H1 (cell line): ENCODE data around the gene NRP2. TPM values are rescaled to one million over a fixed set of nuclear protein-coding genes. Genes with fewer than 3 reads are reported as not detected.

Source experiments
- CTCF ChIA-PET: fragments of 300-600 bp; sonication (Branson Sonifier 250); formaldehyde crosslinking; loops from one replicate; lab custom pipeline; 2021; ENCODE audit not compliant: partially characterized antibody; lab: Charles Lee
- POLR2A ChIA-PET: fragments of 300-600 bp; sonication (Branson Sonifier 250); formaldehyde crosslinking; loops from one replicate; lab custom pipeline; 2021; ENCODE audit warnings: inconsistent platforms; ENCODE audit not compliant: partially characterized antibody; lab: Charles Lee
- DNase-seq, 2 experiments: peaks; one replicate each; pipeline versions ENCODE4 v3.0.0 to v3.0.0-alpha.2; 2010 to 2022; ENCODE audit warnings: low spot score in 2 of 2, low read depth in 1 of 2, mixed read lengths in 1 of 2
- FAIRE-seq: peaks from 2 replicates; lab custom pipeline; 2011; peaks lifted over from hg19 to GRCh38; lab: Jason Lieb, UNC
- H2AFZ ChIP-seq: 2 replicates; pipeline ENCODE4 v1.8.1; 2012; ENCODE audit warnings: low read length, inconsistent platforms
- H2AK5ac ChIP-seq: 2 replicates; pipeline ENCODE4 v1.6.1; 2013; ENCODE audit warnings: low read depth, low read length
- H2BK120ac ChIP-seq: replicated peaks from 2 replicates; pipeline ENCODE3; 2013; ENCODE audit warnings: low read depth, low read length, inconsistent platforms
- H2BK12ac ChIP-seq: 2 replicates; pipeline ENCODE4 v1.6.1; 2013; ENCODE audit warnings: low read depth, low read length
- H2BK15ac ChIP-seq: 2 replicates; pipeline ENCODE4 v1.6.1; 2013; ENCODE audit warnings: low read length
- H2BK20ac ChIP-seq: 2 replicates; pipeline ENCODE4 v1.6.1; 2013; ENCODE audit warnings: low read length
- H2BK5ac ChIP-seq: 2 replicates; pipeline ENCODE4 v1.6.1; 2013; ENCODE audit warnings: low read depth, low read length
- H3K14ac ChIP-seq: 2 replicates; pipeline ENCODE4 v1.6.1; 2013; ENCODE audit warnings: inconsistent platforms; ENCODE audit not compliant: insufficient read length
- H3K18ac ChIP-seq: 2 replicates; pipeline ENCODE4 v1.6.1; 2013; ENCODE audit warnings: low read length; ENCODE audit errors: extremely low read depth
- H3K23ac ChIP-seq: 2 replicates; pipeline ENCODE4 v1.6.1; 2013; ENCODE audit warnings: inconsistent platforms; ENCODE audit not compliant: insufficient read length
- H3K23me2 ChIP-seq: 2 replicates; pipeline ENCODE4 v1.6.1; 2013; ENCODE audit warnings: low read depth, low read length
- H3K27ac ChIP-seq: 2 replicates; pipeline ENCODE4 v1.6.1; 2011; ENCODE audit warnings: low read depth, low read length, inconsistent platforms
- H3K27me3 ChIP-seq, 4 experiments: replicated peaks in 1 of 4; 1 replicate in 1 of 4; 2 replicates in 3 of 4; pipeline versions ENCODE4 v1.6.1 to v1.8.1; 2011 to 2013; ENCODE audit warnings: low read length in 3 of 4, mild to moderate bottlenecking in 3 of 4, inconsistent platforms in 2 of 4, mixed read lengths in 2 of 4, moderate library complexity in 1 of 4; ENCODE audit not compliant: control insufficient read depth in 3 of 4, insufficient read depth in 3 of 4; ENCODE audit errors: extremely low read depth in 1 of 4
- H3K36me3 ChIP-seq, 4 experiments: 2 replicates each; pipeline versions ENCODE4 v1.6.1 to v1.8.1; 2011 to 2013; ENCODE audit warnings: mild to moderate bottlenecking in 4 of 4, low read length in 3 of 4, moderate library complexity in 2 of 4, control low read depth in 1 of 4, inconsistent platforms in 1 of 4; ENCODE audit not compliant: insufficient read depth in 4 of 4, control insufficient read depth in 2 of 4
- H3K4ac ChIP-seq: replicated peaks from 2 replicates; pipeline ENCODE3; 2013; ENCODE audit warnings: low read length, low read depth, mixed read lengths, inconsistent platforms; ENCODE audit not compliant: insufficient read length
- H3K4me1 ChIP-seq, 4 experiments: replicated peaks in 1 of 4; 1 replicate in 1 of 4; 2 replicates in 3 of 4; pipeline versions ENCODE4 v1.6.1 to v1.8.1; 2011 to 2013; ENCODE audit warnings: low read length in 3 of 4, inconsistent platforms in 2 of 4, mixed read lengths in 1 of 4; ENCODE audit not compliant: insufficient read depth in 4 of 4, control insufficient read depth in 3 of 4
- H3K4me2 ChIP-seq, 2 experiments: 2 replicates each; pipeline versions ENCODE4 v1.6.1 to v1.8.1; 2011 to 2013; ENCODE audit warnings: low read depth in 2 of 2, low read length in 2 of 2, control low read depth in 1 of 2, inconsistent platforms in 1 of 2, mild to moderate bottlenecking in 1 of 2; ENCODE audit not compliant: insufficient read depth in 1 of 2
- H3K4me3 ChIP-seq, 4 experiments: fragments of 200-600, 300-600 bp in 1 of 4; sonication (generic), shearing (Covaris generic), sonication (Bioruptor Twin) in 1 of 4; 2 replicates each; pipeline versions ENCODE4 v1.5.1 to v1.8.1; 2011 to 2016; ENCODE audit warnings: low read length in 4 of 4, low read depth in 3 of 4, control low read depth in 2 of 4, inconsistent platforms in 2 of 4, mild to moderate bottlenecking in 2 of 4, mixed read lengths in 1 of 4, moderate library complexity in 1 of 4; ENCODE audit not compliant: insufficient read depth in 2 of 4; ENCODE audit errors: extremely low read depth in 1 of 4
- H3K56ac ChIP-seq: replicated peaks from 2 replicates; pipeline ENCODE3; 2013; ENCODE audit warnings: low read depth, mild to moderate bottlenecking, mixed read lengths, low read length, inconsistent platforms; ENCODE audit not compliant: insufficient read length
- H3K79me1 ChIP-seq: 2 replicates; pipeline ENCODE4 v1.6.1; 2013; ENCODE audit warnings: low read depth, low read length, control low read depth
- H3K79me2 ChIP-seq, 2 experiments: 2 replicates each; pipeline versions ENCODE4 v1.6.1 to v1.8.1; 2012 to 2013; ENCODE audit warnings: low read length in 2 of 2, mild to moderate bottlenecking in 2 of 2, inconsistent platforms in 1 of 2; ENCODE audit not compliant: insufficient read depth in 2 of 2, control insufficient read depth in 1 of 2
- H3K9ac ChIP-seq, 4 experiments: replicated peaks in 1 of 4; 1 replicate in 1 of 4; 2 replicates in 3 of 4; pipeline versions ENCODE4 v1.6.1 to v1.8.1; 2011 to 2013; ENCODE audit warnings: low read depth in 3 of 4, low read length in 3 of 4, control low read depth in 2 of 4, mild to moderate bottlenecking in 2 of 4, moderate library complexity in 2 of 4, inconsistent platforms in 1 of 4; ENCODE audit errors: extremely low read depth in 1 of 4
- H3K9me3 ChIP-seq, 2 experiments: 2 replicates each; pipeline versions ENCODE4 v1.6.1 to v1.8.1; 2012 to 2013; ENCODE audit warnings: mild to moderate bottlenecking in 2 of 2, moderate library complexity in 2 of 2, control low read depth in 1 of 2, inconsistent platforms in 1 of 2, low read depth in 1 of 2, low read length in 1 of 2, mixed read lengths in 1 of 2; ENCODE audit not compliant: insufficient read depth in 2 of 2
- H4K20me1 ChIP-seq, 2 experiments: replicated peaks in 1 of 2; 2 replicates each; pipeline versions ENCODE3 to v1.8.1; 2011 to 2013; ENCODE audit warnings: inconsistent platforms in 2 of 2, low read length in 2 of 2, mild to moderate bottlenecking in 1 of 2; ENCODE audit not compliant: insufficient read depth in 2 of 2, control insufficient read depth in 1 of 2
- H4K5ac ChIP-seq: 2 replicates; pipeline ENCODE4 v1.6.1; 2013; ENCODE audit warnings: low read length, low read depth, mixed read lengths, inconsistent platforms; ENCODE audit not compliant: insufficient read length
- H4K8ac ChIP-seq: 2 replicates; pipeline ENCODE4 v1.8.0; 2013; ENCODE audit warnings: mild to moderate bottlenecking, moderate library complexity, low read length, inconsistent platforms; ENCODE audit not compliant: insufficient read depth; ENCODE audit errors: extremely low read depth
- H4K91ac ChIP-seq: replicated peaks from 2 replicates; pipeline ENCODE3; 2013; ENCODE audit warnings: low read length, mixed read lengths, inconsistent platforms; ENCODE audit not compliant: insufficient read length
- CBX8 ChIP-seq: fragments of 300-800, 300-1000 bp; sonication (generic); IDR thresholded peaks from 2 replicates; pipeline ENCODE4 v1.7.1; 2016; ENCODE audit warnings: low read depth, low read length, borderline replicate concordance
- EP300 ChIP-seq, 2 experiments: IDR thresholded peaks; 1 replicate in 1 of 2; 2 replicates in 1 of 2; pipeline ENCODE4 v1.6.1; 2011 to 2012; ENCODE audit warnings: low read depth in 2 of 2, low read length in 2 of 2, mild to moderate bottlenecking in 2 of 2, borderline replicate concordance in 1 of 2, inconsistent platforms in 1 of 2, moderate library complexity in 1 of 2
- JUN ChIP-seq: IDR thresholded peaks from 2 replicates; pipeline ENCODE4 v1.6.1; 2011; ENCODE audit warnings: low read depth, mild to moderate bottlenecking, improper control_type of control experiment, low read length
- KDM4A ChIP-seq: IDR thresholded peaks from one replicate; pipeline ENCODE4 v1.7.1; 2012; ENCODE audit warnings: low read depth, mild to moderate bottlenecking, moderate library complexity, low read length, inconsistent platforms; ENCODE audit not compliant: severe bottlenecking
- KDM5A ChIP-seq: fragments of 200-600 bp; IDR thresholded peaks from 2 replicates; pipeline ENCODE4 v1.7.1; 2012; ENCODE audit warnings: mild to moderate bottlenecking, low read length, inconsistent platforms, mixed read lengths
- NRF1 ChIP-seq: IDR thresholded peaks from 2 replicates; pipeline ENCODE4 v1.6.1; 2011; ENCODE audit warnings: mild to moderate bottlenecking, low read depth, low read length, improper control_type of control experiment
- SUZ12 ChIP-seq: fragments of 200-600 bp; sonication (generic); IDR thresholded peaks from 2 replicates; pipeline ENCODE4 v1.6.1; 2012; ENCODE audit warnings: mild to moderate bottlenecking, inconsistent platforms, low read length, moderate library complexity, mixed read lengths
- WGBS, 2 experiments: shearing (Covaris generic) in 1 of 2; methylation state at CpG; one replicate each; pipeline versions ENCODE4 v1.1.6 to v1.1.7; 2013 to 2015; ENCODE audit warnings: low lambda C conversion rate in 2 of 2, mixed read lengths in 2 of 2, inconsistent platforms in 1 of 2, low coverage in 1 of 2, missing lambda C conversion rate in 1 of 2; ENCODE audit not compliant: insufficient replicate concordance in 2 of 2, insufficient coverage in 1 of 2, insufficient read length in 1 of 2; ENCODE audit errors: extremely low coverage in 1 of 2, missing lambda C conversion rate in 1 of 2; 5-methylcytosine and 5-hydroxymethylcytosine counted together
- polyA plus RNA-seq, 7 experiments: library from polyadenylated mRNA; depleted of rRNA in 3 of 7; stranded (reverse) in 5 of 7; unstranded in 2 of 7; fragments of >200 nt in 5 of 7; fragments of 200-250 nt in 2 of 7; gene quantifications; 1 replicate in 5 of 7; 2 replicates in 1 of 7; 4 replicates in 1 of 7; pipeline versions ENCODE4 v1.2.1 to v1.2.3, GENCODE V29; 2011 to 2013; ENCODE audit warnings: missing spikeins in 2 of 7, mixed read lengths in 2 of 7
- total RNA-seq: library from RNA; stranded (reverse); fragmentation: NEBNext Ultra II Directional; extraction: Animal tissue kit (Norgen Biotek cat#: 25700); gene quantifications from 2 replicates; pipeline ENCODE4 v1.2.1, GENCODE V29; 2021
- TF ChIP-seq, protein P1 (sequence below): IDR thresholded peaks from 2 replicates; pipeline ENCODE4 v1.6.1; 2012; ENCODE audit warnings: inconsistent platforms

The NRP2 gene
- total and polyA plus RNA-seq, 2 of the 8 experiments (the other 6 are each of a cell fraction or from before 2014, with no cell fraction given): 32.0 to 37.8 TPM

- no peak overlapping the region for H2BK12ac ChIP-seq
- 91% methylated on average over 8 of the region's 8 CpGs; no CpG with 5 or more reads in 1 of the 2 experiments for WGBS, 2 experiments
- no peak overlapping the region for H3K27ac ChIP-seq
- POLR2A ChIA-PET: no interaction called here
- no peaks in the 10 kb centered on the region for H3K9me3 ChIP-seq
- H3K79me1 ChIP-seq: no peaks in the 10 kb centered on the region
- H2BK120ac ChIP-seq: no peak overlapping the region
- H3K4me1 ChIP-seq: peaks cover 0 to 10% (median 3%) of the 10 kb centered on the region in 4 experiments; a peak in 4 of 7 replicates
- H3K27me3 ChIP-seq: no peaks in the 10 kb centered on the region
- H3K79me2 ChIP-seq: no peaks in the 10 kb centered on the region
- no peak overlapping the region for H4K91ac ChIP-seq
- H2AFZ ChIP-seq: no peak overlapping the region
- no peak overlapping the region for H2AK5ac ChIP-seq
- H2BK5ac ChIP-seq: no peak overlapping the region
- H4K8ac ChIP-seq: no peak overlapping the region
- H3K4me3 ChIP-seq: no peak overlapping the region
- no peak for FAIRE-seq
- TF ChIP-seq KDM5A (no peak), SUZ12 (no peak), JUN (no peak), CBX8 (no peak), KDM4A (no peak), NRF1 (no peak), EP300 (IDR thresholded peaks at IDR 0.05; ENCODE audit: borderline replicate concordance in 1 of 2, low read depth in 2 of 2, low read length in 2 of 2) (no peak)
- TF ChIP-seq, protein P1, sequence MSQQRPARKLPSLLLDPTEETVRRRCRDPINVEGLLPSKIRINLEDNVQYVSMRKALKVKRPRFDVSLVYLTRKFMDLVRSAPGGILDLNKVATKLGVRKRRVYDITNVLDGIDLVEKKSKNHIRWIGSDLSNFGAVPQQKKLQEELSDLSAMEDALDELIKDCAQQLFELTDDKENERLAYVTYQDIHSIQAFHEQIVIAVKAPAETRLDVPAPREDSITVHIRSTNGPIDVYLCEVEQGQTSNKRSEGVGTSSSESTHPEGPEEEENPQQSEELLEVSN: no peak
- H4K5ac ChIP-seq: no peak overlapping the region
- no peak overlapping the region for H3K18ac ChIP-seq
- no peak overlapping the region for H3K9ac ChIP-seq
- peaks cover 3 to 52% (median 30%) of the 10 kb centered on the region in 4 experiments; a peak in 7 of 8 replicates for H3K36me3 ChIP-seq
- H3K4me2 ChIP-seq: no peak overlapping the region
- no peak overlapping the region for H2BK20ac ChIP-seq
- CTCF ChIA-PET: interaction anchor here (0.8 to 1.7 kb wide), 5 partner anchors 8 to 1812 kb away, joined by 3 to 4 read pairs (median 3); no protein-coding TSS in a partner anchor
- no peak overlapping the region for H3K4ac ChIP-seq
- H4K20me1 ChIP-seq: no peaks in the 10 kb centered on the region
- no peaks in the 10 kb centered on the region for H3K23me2 ChIP-seq
- DNase-seq: no peak
- no peak overlapping the region for H3K14ac ChIP-seq
- H3K23ac ChIP-seq: no peak overlapping the region
- H2BK15ac ChIP-seq: no peak overlapping the region
- no peak overlapping the region for H3K56ac ChIP-seq
Measured at GRCh38 chr2:205740381-205740780, 58.1 kb downstream of the NRP2 start.
